Measurements from ENCODE around the gene TRAK1. TPM values are rescaled to one million over a fixed set of nuclear protein-coding genes. Genes with fewer than 3 reads are reported as not detected.

TRAK1 gene
- total RNA-seq, 1 donor from 2014 or later: 13.5 TPM

Other genes with a start within 250 kb of the TRAK1 start
- 76.8 TPM for gene ULK4, start 129.3 kb upstream of the TRAK1 start, total RNA-seq (ENCODE audit: insufficient read depth, low replicate concordance)
- 12.8 TPM for gene CCK, start 174.8 kb downstream of the TRAK1 start, total RNA-seq (ENCODE audit: insufficient read depth, low replicate concordance)

Measured in umbilical cord (tissue), 1 donor.